ENCODE data around the gene RGS21. TPM values are rescaled to one million over a fixed set of nuclear protein-coding genes. Genes with fewer than 3 reads are reported as not detected.

The RGS21 gene
- total and polyA plus RNA-seq, 2 of the 4 experiments (the other 2 are of a cell fraction): not detected

- H3K9ac ChIP-seq (ENCODE audit: low read depth, low read length): no peak overlapping the region
- H3K4me3 ChIP-seq (ENCODE audit: insufficient read depth, low read depth, low read length): no peak overlapping the region
- intact Hi-C loops (cut with micrococcal nuclease): no loop called here
- H2AK5ac ChIP-seq (ENCODE audit: low read depth, low read length): no peak overlapping the region
- no peak overlapping the region for H4K5ac ChIP-seq (ENCODE audit: low read depth, low read length)
- no peak overlapping the region for H3K4ac ChIP-seq (ENCODE audit: low read depth, low read length)
- in situ Hi-C loops (cut with MboI; ENCODE audit: low sequenced_read_pairs): no loop called here
- H3K79me1 ChIP-seq (ENCODE audit: low read depth in 1 of 2, low read length in 2 of 2): no peaks in the 10 kb centered on the region
- no peak overlapping the region for H3K56ac ChIP-seq (ENCODE audit: extremely low read depth, insufficient read depth, low read length)
- H3K23ac ChIP-seq (ENCODE audit: low read depth, low read length): no peak overlapping the region
- no peaks in the 10 kb centered on the region for H4K20me1 ChIP-seq (ENCODE audit: insufficient read depth, low read length)
- TF ChIP-seq, protein P1, sequence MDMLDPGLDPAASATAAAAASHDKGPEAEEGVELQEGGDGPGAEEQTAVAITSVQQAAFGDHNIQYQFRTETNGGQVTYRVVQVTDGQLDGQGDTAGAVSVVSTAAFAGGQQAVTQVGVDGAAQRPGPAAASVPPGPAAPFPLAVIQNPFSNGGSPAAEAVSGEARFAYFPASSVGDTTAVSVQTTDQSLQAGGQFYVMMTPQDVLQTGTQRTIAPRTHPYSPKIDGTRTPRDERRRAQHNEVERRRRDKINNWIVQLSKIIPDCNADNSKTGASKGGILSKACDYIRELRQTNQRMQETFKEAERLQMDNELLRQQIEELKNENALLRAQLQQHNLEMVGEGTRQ (IDR thresholded peaks at IDR 0.05; ENCODE audit: low read depth, low read length): no peak
- TF ChIP-seq, protein P2, sequence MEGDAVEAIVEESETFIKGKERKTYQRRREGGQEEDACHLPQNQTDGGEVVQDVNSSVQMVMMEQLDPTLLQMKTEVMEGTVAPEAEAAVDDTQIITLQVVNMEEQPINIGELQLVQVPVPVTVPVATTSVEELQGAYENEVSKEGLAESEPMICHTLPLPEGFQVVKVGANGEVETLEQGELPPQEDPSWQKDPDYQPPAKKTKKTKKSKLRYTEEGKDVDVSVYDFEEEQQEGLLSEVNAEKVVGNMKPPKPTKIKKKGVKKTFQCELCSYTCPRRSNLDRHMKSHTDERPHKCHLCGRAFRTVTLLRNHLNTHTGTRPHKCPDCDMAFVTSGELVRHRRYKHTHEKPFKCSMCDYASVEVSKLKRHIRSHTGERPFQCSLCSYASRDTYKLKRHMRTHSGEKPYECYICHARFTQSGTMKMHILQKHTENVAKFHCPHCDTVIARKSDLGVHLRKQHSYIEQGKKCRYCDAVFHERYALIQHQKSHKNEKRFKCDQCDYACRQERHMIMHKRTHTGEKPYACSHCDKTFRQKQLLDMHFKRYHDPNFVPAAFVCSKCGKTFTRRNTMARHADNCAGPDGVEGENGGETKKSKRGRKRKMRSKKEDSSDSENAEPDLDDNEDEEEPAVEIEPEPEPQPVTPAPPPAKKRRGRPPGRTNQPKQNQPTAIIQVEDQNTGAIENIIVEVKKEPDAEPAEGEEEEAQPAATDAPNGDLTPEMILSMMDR (conservative IDR thresholded peaks at IDR 0.05; ENCODE audit: low read depth, low read length): no peak
- no peaks in the 10 kb centered on the region for H3K36me3 ChIP-seq (ENCODE audit: control insufficient read depth, insufficient read depth, low read length)
- no peak overlapping the region for H2BK15ac ChIP-seq (ENCODE audit: low read depth, low read length)
- H3K4me1 ChIP-seq (ENCODE audit: control insufficient read depth, insufficient read depth, low read length): no peaks in the 10 kb centered on the region
- H3K27me3 ChIP-seq (ENCODE audit: control insufficient read depth, insufficient read depth, low read length): no peaks in the 10 kb centered on the region
- H3K27ac ChIP-seq (ENCODE audit: insufficient read depth, low read length): no peak overlapping the region
- no peak for DNase-seq
- no peak overlapping the region for H3K18ac ChIP-seq (ENCODE audit: low read depth, low read length)
- ChIA-PET POLR2A (ENCODE audit: unreplicated experiment) (no interaction called here), CTCF (no interaction called here)
- no peak overlapping the region for H2BK120ac ChIP-seq (ENCODE audit: low read depth, low read length)
- no peak overlapping the region for H2AFZ ChIP-seq (replicated peaks; ENCODE audit: low read length, poor library complexity)
- H3K9me3 ChIP-seq (ENCODE audit: control insufficient read depth, insufficient read depth, low read length): no peaks in the 10 kb centered on the region
- no peak overlapping the region for H2BK20ac ChIP-seq (ENCODE audit: low read depth, low read length)
- ATAC-seq (ENCODE audit: low read depth): no peak
- H3K4me2 ChIP-seq (ENCODE audit: low read depth, low read length): no peak overlapping the region
- H2AK9ac ChIP-seq (replicated peaks; ENCODE audit: low read depth, low read length, poor library complexity): no peak overlapping the region
- dilution Hi-C loops (cut with HindIII; ENCODE audit: low sequenced_read_pairs, unreplicated experiment): no loop called here
- no peaks in the 10 kb centered on the region; the same call in 1 of the 2 replicates for H3K9me1 ChIP-seq (ENCODE audit: insufficient read depth, low read length)
- no TSS peak for BruUV-seq (replicated peaks)
- WGBS, 2 experiments (ENCODE audit: extremely low coverage in 2 of 2, insufficient read length in 1 of 2): no CpG with 5 or more reads among the region's 6 CpGs
- H3K14ac ChIP-seq (replicated peaks; ENCODE audit: low read depth, low read length): no peak overlapping the region
- no peak overlapping the region for H4K8ac ChIP-seq (ENCODE audit: low read depth in 2 of 2, low read length in 2 of 2)
- no peak overlapping the region for H2BK5ac ChIP-seq (ENCODE audit: low read depth, low read length, poor library complexity, severe bottlenecking)
- H4K91ac ChIP-seq (ENCODE audit: insufficient read depth, low read depth, low read length): no peak overlapping the region
Measured at GRCh38 chr1:192268468-192269052, 48.2 kb upstream of the RGS21 start.

All from IMR-90 (cell line).